GM12872 (cell line): Measurements from ENCODE around the gene RBFOX1.
A peak's percentile ranks its signal among the peaks of the same experiment; 100 is the strongest.

Experiments
- TF ChIP-seq, protein P1 (sequence below): IDR thresholded peaks from 3 replicates; pipeline ENCODE4 v1.5.1; 2011; ENCODE audit warnings: low read depth, mild to moderate bottlenecking, low read length, moderate library complexity; ENCODE audit not compliant: insufficient read depth

The RBFOX1 gene

DNA sequence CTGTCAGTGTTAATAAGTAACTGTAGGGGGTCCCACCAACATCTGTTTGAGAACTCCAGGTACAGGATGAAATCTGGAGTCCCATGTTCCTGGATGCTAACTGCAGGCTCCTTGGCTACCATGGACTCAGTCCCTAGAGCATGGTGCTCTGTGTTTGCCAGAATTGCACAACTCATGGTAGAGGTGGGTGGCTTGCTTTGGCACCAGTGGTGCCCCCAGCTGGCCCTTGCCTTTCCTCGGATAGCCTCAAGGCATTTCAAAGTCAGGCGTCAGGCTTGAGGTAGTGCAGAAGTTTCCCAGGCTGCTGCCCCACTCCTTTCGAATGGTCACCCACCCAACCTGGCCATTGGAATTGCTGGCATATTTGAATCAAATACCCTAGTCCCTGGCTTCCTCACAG lies 179.9 kb downstream of the RBFOX1 start:
- TF ChIP-seq, protein P1, sequence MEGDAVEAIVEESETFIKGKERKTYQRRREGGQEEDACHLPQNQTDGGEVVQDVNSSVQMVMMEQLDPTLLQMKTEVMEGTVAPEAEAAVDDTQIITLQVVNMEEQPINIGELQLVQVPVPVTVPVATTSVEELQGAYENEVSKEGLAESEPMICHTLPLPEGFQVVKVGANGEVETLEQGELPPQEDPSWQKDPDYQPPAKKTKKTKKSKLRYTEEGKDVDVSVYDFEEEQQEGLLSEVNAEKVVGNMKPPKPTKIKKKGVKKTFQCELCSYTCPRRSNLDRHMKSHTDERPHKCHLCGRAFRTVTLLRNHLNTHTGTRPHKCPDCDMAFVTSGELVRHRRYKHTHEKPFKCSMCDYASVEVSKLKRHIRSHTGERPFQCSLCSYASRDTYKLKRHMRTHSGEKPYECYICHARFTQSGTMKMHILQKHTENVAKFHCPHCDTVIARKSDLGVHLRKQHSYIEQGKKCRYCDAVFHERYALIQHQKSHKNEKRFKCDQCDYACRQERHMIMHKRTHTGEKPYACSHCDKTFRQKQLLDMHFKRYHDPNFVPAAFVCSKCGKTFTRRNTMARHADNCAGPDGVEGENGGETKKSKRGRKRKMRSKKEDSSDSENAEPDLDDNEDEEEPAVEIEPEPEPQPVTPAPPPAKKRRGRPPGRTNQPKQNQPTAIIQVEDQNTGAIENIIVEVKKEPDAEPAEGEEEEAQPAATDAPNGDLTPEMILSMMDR = no peak

DNA sequence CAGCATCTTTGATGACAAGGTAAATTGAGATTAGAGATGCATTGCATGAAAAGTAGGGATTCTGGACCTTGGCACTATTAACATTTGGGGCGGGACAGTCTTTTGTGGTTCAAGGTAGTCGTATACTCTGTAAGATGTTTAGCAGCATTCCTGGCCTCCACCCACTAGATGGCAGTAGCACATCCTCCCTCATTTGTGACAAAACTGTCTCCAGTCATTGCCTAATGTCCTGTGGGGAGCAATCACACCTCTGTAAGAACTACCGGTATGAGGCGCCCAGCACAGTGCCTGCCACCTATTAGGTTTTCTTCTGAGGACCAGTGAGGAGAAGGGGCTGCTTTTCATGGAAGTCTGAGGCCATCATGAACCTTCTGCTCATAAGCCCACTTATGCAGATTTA lies 180.8 kb downstream of the RBFOX1 start:
- TF ChIP-seq, protein P1 = peak; percentile 42; the same call in 1 of the 3 replicates

DNA sequence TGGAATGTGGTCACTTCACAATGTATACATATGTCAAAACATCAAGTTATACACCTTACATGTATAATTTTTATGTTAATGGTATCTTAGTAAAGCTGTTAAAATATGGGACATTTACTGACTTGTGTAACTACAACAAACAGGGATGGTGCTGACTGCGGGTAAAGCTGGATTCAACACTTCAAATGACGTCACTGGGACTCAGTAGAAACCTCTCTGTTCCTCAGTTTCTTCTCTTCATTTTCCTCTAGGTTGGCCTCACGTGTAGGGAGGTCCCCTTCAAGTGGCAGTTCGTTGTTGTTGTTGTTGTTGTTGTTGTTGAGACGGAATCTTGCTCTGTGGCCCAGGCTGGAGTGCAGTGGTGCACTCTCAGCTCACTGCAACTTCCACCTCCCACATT lies 182.9 kb downstream of the RBFOX1 start:
- TF ChIP-seq, protein P1 = no peak

DNA sequence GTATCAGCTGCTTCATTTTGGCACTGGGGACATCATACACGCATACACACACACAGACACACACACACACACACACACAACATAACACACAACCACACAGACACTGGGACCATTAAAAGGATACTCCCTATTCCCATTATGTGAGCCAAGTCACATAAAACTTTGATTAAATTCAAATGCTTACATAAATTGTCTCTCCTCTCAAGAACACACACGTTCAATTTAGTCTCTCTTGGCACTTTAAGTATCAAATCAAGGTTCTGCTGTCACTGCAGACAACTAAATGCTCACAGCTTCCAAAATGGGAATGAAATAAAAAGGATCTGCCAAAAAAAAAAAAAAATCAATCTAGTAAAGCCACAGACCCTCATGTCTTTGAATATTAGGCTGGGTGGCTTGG lies 184.9 kb downstream of the RBFOX1 start:
- TF ChIP-seq, protein P1 = no peak

DNA sequence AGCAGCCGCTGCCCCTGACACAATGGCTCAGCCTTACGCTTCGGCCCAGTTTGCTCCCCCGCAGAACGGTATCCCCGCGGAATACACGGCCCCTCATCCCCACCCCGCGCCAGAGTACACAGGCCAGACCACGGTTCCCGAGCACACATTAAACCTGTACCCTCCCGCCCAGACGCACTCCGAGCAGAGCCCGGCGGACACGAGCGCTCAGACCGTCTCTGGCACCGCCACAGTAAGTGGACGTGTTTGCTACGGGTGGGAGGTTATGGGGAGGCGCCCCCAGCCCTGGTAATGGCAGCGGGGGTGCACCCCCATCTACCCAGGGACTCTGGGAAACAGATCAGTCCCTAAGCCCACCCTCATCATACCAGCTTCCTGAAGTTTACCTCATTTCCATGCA lies 185.5 kb downstream of the RBFOX1 start:
- TF ChIP-seq, protein P1 = no peak

DNA sequence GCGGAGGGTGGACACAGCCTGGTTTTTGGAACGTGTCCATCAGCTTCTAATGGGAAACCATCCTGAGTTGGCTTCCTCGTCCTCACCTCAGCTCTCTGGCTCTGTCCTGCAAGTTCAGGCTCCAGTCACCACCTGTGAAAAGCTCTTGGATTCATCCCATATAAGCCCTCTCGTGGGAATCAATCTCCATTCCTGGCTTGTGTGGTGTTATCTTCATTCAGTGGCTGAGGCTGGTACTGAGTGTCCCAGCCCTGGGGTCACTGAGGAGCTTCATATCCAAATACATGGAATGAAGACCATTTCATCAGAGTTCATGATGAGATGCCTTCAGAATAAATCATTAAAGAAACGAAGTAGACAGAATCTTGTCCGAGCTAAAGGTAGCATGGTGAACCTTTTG lies 189.2 kb downstream of the RBFOX1 start:
- TF ChIP-seq, protein P1 = no peak

DNA sequence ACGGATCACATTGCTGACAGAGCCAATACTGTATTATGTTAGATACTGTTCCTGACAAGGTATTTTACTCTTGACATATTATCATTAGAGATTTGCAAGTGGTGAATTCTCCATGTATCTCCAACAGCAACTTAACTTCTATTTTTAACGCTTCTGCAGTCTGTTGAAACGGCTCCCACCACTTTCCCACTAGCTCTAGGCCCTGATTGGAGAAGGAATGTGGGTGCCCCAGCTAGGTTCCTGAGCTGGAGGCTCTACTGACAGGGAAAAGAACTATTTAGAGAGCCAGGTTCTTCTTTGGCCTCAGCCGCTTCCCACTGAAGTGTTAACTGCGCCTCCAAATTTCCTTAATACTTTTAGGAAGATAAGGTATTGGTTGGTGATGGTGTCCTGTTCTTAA lies 191.8 kb downstream of the RBFOX1 start:
- TF ChIP-seq, protein P1 = no peak

DNA sequence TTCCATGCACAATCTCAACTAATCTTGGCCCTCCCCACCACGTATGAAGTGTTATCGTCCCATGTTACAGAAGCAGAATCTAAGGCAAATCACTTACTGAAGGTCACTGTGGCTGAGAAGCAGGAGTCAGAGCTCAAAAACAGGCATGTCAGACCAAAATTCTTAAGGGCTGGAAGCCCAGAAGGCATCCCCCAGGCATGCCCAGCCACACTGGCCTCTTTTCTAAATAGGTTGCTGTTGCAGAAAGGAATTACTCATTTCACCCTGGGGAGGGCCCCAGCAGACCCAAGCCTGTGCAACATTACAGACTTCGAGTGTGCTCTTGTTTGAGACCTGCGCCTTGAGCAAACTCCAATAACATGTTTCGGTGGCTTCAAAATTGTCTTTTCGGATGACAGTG lies 194.1 kb downstream of the RBFOX1 start:
- TF ChIP-seq, protein P1 = no peak
